GM12874 (cell line): ENCODE results near the gene DDIAS.

Experiments
- CTCF ChIP-seq: IDR thresholded peaks from 2 replicates; pipeline ENCODE4 v1.5.1; 2011; ENCODE audit warnings: low read depth, mild to moderate bottlenecking, control low read depth, low read length, moderate library complexity; ENCODE audit not compliant: insufficient read depth

The DDIAS gene

GRCh38 chr11:82901165-82901921, at the start of gene DDIAS:
TSS of gene DDIAS (plus strand) at chr11:82901736. CDS start at chr11:82914739, 13,003 bp downstream.
- TF ChIP-seq CTCF: no peak

GRCh38 chr11:82854242-82854641, 47.3 kb upstream of the DDIAS start:
- TF ChIP-seq CTCF: no peak

- no peak for TF ChIP-seq CTCF
Observed at GRCh38 chr11:82855616-82856015, 45.9 kb upstream of the DDIAS start.

GRCh38 chr11:82857145-82857544, 44.4 kb upstream of the DDIAS start:
- no peak for TF ChIP-seq CTCF

GRCh38 chr11:82858133-82858532, 43.4 kb upstream of the DDIAS start:
- TF ChIP-seq CTCF: no peak

GRCh38 chr11:82858556-82859091, 42.9 kb upstream of the DDIAS start:
- no peak for TF ChIP-seq CTCF

GRCh38 chr11:82859750-82860149, 41.8 kb upstream of the DDIAS start:
- no peak for TF ChIP-seq CTCF
